ENCODE results near the gene SPATA32.
"Not testable (repeated sequence)": the region's sequence is repeated elsewhere in the genome, so short reads cannot be mapped to it uniquely, and the experiment has no call there.

The SPATA32 gene

DNA sequence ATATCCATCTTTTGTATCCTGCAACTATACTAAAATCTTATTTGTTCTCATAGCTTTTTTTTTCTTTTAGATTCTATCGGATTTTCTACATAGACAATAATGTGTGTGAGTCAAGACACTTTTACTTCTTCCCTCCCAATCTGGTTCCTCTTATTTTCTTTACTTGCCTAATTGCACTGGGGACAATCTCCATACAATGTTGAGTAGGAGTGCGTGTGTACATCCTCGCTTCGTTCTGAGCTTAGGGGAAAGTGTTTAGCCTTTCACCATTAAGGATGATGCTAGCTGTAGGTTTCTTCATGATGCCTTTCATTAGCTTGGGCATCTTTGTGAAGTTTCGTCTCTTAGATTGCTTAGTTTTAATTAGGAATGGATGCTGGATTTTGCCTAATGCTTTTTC is 2.9 kb downstream of the SPATA32 start:
- TF ChIP-seq, protein P1, sequence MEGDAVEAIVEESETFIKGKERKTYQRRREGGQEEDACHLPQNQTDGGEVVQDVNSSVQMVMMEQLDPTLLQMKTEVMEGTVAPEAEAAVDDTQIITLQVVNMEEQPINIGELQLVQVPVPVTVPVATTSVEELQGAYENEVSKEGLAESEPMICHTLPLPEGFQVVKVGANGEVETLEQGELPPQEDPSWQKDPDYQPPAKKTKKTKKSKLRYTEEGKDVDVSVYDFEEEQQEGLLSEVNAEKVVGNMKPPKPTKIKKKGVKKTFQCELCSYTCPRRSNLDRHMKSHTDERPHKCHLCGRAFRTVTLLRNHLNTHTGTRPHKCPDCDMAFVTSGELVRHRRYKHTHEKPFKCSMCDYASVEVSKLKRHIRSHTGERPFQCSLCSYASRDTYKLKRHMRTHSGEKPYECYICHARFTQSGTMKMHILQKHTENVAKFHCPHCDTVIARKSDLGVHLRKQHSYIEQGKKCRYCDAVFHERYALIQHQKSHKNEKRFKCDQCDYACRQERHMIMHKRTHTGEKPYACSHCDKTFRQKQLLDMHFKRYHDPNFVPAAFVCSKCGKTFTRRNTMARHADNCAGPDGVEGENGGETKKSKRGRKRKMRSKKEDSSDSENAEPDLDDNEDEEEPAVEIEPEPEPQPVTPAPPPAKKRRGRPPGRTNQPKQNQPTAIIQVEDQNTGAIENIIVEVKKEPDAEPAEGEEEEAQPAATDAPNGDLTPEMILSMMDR (IDR thresholded peaks at IDR 0.05; ENCODE audit: control insufficient read depth, insufficient read depth, low read depth, low read length, missing control alignments): no peak
- H3K4me3 ChIP-seq (ENCODE audit: control insufficient read depth, low read depth, low read length): no peak overlapping the region
- DNase-seq (ENCODE audit: low read depth): no peak

DNA sequence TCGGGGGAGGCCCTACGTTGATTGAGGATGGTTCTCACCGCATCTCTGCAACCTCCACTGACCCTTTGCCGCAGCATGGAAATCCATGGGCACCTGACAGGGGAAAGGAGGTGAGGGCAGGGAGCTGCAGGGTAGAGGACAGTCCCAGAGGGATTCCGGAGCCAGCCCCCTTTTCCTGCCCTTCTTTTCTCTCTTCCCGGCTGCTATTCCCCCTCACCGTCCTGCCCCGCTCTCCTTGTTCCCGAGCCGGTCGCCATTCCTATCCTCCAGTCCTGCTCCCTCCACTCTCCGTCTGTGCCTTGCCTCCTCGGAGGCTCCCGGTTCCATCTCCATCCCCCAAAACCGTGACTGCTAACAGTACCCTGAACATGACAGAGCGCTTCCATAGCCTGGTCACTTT is 4.8 kb downstream of the SPATA32 start:
- TF ChIP-seq, protein P1 (IDR thresholded peaks at IDR 0.05; ENCODE audit: control insufficient read depth, insufficient read depth, low read depth, low read length, missing control alignments): no peak
- H3K4me3 ChIP-seq (ENCODE audit: control insufficient read depth, low read depth, low read length): no peak overlapping the region
- no peak for DNase-seq (ENCODE audit: low read depth)

DNA sequence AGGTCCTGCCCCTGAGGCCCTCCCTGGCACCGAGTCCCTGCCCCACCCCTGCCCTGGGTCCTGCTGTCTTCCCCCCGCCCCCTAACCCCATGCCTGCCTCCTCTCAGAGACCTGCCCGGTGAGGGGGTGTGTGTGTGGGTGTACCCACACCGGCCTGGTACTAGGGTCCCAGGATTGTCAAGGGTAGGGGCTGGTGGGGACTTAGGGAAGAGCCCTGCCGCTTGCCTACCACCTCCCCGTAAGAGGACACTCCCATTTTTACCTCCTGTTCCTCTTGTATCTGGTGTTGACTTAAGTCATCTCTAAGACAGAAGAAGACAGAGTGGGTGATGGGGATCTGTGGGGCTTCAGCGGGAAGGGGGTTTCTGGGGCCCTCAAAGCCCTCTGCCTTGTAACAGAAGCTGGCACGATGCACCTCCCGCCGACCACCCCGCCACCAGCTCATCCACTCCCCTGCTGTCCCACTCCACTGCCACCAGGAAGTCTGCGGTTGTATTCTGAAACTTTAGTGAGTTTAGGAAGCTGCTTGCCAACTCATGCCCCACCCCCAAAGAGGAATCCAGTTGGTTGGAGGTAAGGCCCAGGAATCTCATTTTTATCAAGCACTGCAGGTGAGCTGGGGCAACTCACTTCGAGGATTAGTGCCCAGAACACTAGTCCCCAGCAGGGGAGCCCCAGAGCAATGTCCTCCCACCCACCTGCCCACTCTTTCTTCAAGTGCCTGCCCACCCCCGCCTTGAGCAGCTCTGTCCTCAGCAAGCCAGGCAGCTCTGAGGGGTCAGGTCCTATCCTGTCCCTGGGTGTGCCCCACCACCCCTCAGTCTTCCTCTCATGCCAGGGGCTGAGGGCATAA is 5.6 kb downstream of the SPATA32 start:
- TF ChIP-seq, protein P1 (IDR thresholded peaks at IDR 0.05; ENCODE audit: control insufficient read depth, insufficient read depth, low read depth, low read length, missing control alignments): no peak
- no peak for DNase-seq (ENCODE audit: low read depth)

DNA sequence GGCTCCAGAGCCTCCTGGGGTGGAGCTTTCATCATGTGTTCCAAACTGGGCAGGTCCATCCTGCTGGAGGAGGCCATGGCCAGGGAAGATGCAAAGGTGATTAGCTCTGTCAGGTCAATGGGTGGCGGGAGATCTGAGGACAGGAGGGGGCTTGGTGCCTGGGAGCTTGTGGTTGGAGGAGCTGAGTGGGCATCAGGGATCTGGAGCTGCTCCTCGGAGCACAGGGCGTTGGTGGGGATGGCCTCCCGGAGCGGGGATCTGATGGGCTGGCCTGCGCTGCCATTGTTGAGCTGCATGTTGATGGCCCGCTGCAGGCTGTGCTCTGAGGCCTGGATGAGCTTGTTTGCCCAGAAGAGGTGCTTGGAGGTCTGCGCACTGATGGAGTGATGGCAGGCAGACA is 6.5 kb downstream of the SPATA32 start:
- DNase-seq (ENCODE audit: low read depth): no peak
- H3K4me3 ChIP-seq (ENCODE audit: control insufficient read depth, low read depth, low read length): no peak overlapping the region
- TF ChIP-seq, protein P1 (IDR thresholded peaks at IDR 0.05; ENCODE audit: control insufficient read depth, insufficient read depth, low read depth, low read length, missing control alignments): no peak

More for the DNA sequence above, 5.6 kb downstream of the SPATA32 start:
- H3K4me3 ChIP-seq (ENCODE audit: control insufficient read depth, low read depth, low read length): no peak overlapping the region

DNA sequence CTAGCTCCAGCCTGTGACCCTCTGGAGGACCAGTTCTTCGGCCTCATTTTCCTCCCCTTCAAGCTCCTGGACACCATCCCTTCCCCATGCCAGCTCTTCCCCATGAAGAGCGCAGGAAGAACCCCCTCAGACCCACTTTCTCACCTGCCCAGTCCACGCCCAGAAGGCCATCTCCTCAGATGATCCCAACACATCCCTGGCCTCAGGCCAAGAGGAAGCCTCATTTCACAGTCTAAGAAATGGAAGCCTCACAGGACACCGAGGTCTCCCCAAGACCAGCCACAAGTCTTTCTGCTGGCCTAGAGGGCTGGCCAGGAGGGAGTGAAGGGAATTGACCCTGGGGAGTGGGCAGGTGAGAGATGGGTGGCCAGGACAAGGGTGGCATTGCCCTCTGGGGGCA is 8.0 kb downstream of the SPATA32 start:
- H3K4me3 ChIP-seq (ENCODE audit: control insufficient read depth, low read depth, low read length): no peak overlapping the region
- TF ChIP-seq, protein P1 (IDR thresholded peaks at IDR 0.05; ENCODE audit: control insufficient read depth, insufficient read depth, low read depth, low read length, missing control alignments): no peak
- DNase-seq (ENCODE audit: low read depth): no peak

- DNase-seq (ENCODE audit: low read depth): not testable (repeated sequence)
Measured at GRCh38 chr17:45253237-45253636, 8.7 kb downstream of the SPATA32 start.

DNA sequence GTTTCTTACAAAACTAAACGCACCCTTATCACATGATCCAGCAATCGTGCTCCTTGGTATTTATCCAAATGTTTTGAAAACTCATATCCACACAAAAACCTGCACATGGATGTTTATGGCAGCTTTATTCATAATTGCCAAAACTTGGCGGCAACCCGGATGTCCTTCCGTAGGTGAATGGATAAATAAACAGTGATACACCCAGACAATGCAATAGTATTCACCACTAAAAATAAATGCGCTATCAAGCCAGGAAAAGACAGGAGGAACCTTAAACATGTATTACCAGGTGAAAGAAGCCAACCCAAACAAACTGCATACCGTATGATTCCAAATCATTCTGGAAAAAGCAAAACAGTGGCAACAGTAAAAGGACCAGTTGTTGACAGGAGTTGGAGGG is 10.0 kb downstream of the SPATA32 start:
- no peak for DNase-seq (ENCODE audit: low read depth)
- TF ChIP-seq, protein P1 (IDR thresholded peaks at IDR 0.05; ENCODE audit: control insufficient read depth, insufficient read depth, low read depth, low read length, missing control alignments): no peak
- H3K4me3 ChIP-seq (ENCODE audit: control insufficient read depth, low read depth, low read length): no peak overlapping the region

More at GRCh38 chr17:45253237-45253636, 8.7 kb downstream of the SPATA32 start:
- not testable (repeated sequence) for H3K4me3 ChIP-seq (ENCODE audit: control insufficient read depth, low read depth, low read length)
